H9 (cell line): Measurements from ENCODE around the gene PRDM8. TPM values are rescaled to one million over a fixed set of nuclear protein-coding genes. Genes with fewer than 3 reads are reported as not detected.

ENCODE experiments used
- DNase-seq: peaks from one replicate; pipeline ENCODE4 v3.0.0-alpha.2; 2017
- H2AFZ ChIP-seq: one replicate; pipeline ENCODE4 v1.6.1; 2013; ENCODE audit warnings: mild to moderate bottlenecking, low read length, control low read depth, moderate library complexity
- H2AK5ac ChIP-seq: 2 replicates; pipeline ENCODE4 v1.6.1; 2013; ENCODE audit warnings: low read length, control low read depth, mixed read lengths; ENCODE audit not compliant: insufficient read length
- H2BK120ac ChIP-seq: one replicate; pipeline ENCODE4 v1.6.1; 2013; ENCODE audit warnings: low read depth, mild to moderate bottlenecking, low read length, control low read depth, inconsistent platforms; ENCODE audit not compliant: poor library complexity, severe bottlenecking
- H2BK12ac ChIP-seq: 2 replicates; pipeline ENCODE4 v1.6.1; 2013; ENCODE audit warnings: low read length, control low read depth, mixed read lengths, low read depth; ENCODE audit not compliant: insufficient read length
- H2BK15ac ChIP-seq: 2 replicates; pipeline ENCODE4 v1.6.1; 2013; ENCODE audit warnings: low read depth, low read length, control low read depth
- H2BK20ac ChIP-seq: one replicate; pipeline ENCODE4 v1.6.1; 2013; ENCODE audit warnings: low read depth, mild to moderate bottlenecking, low read length, control low read depth, inconsistent platforms; ENCODE audit not compliant: poor library complexity, severe bottlenecking
- H2BK5ac ChIP-seq: 2 replicates; pipeline ENCODE4 v1.6.1; 2013; ENCODE audit warnings: low read length, control low read depth, mixed read lengths; ENCODE audit not compliant: insufficient read length
- H3K14ac ChIP-seq: 2 replicates; pipeline ENCODE4 v1.6.1; 2013; ENCODE audit warnings: low read length, control low read depth; ENCODE audit not compliant: insufficient read depth
- H3K18ac ChIP-seq: 2 replicates; pipeline ENCODE4 v1.6.1; 2013; ENCODE audit warnings: low read depth, mild to moderate bottlenecking, mixed read lengths, low read length, control low read depth; ENCODE audit not compliant: insufficient read length
- H3K23ac ChIP-seq: 2 replicates; pipeline ENCODE4 v1.6.1; 2013; ENCODE audit warnings: low read length, control low read depth, mixed read lengths, low read depth; ENCODE audit not compliant: insufficient read length
- H3K23me2 ChIP-seq: 2 replicates; pipeline ENCODE4 v1.6.1; 2013; ENCODE audit warnings: low read depth, mild to moderate bottlenecking, mixed read lengths, low read length, control low read depth; ENCODE audit not compliant: insufficient read length, poor library complexity, severe bottlenecking
- H3K27ac ChIP-seq: 2 replicates; pipeline ENCODE4 v1.5.1; 2013; ENCODE audit warnings: low read length, control low read depth, mixed read lengths, low read depth; ENCODE audit not compliant: insufficient read length
- H3K27me3 ChIP-seq: 2 replicates; pipeline ENCODE4 v1.6.1; 2013; ENCODE audit warnings: low read length, control low read depth, inconsistent platforms; ENCODE audit not compliant: insufficient read depth
- H3K4ac ChIP-seq: 2 replicates; pipeline ENCODE4 v1.6.1; 2013; ENCODE audit warnings: low read depth, mild to moderate bottlenecking, control low read depth, inconsistent platforms, low read length, moderate library complexity
- H3K4me1 ChIP-seq: 2 replicates; pipeline ENCODE4 v1.6.1; 2013; ENCODE audit warnings: low read length, control low read depth, inconsistent platforms; ENCODE audit not compliant: insufficient read depth
- H3K4me2 ChIP-seq: 2 replicates; pipeline ENCODE4 v1.6.1; 2013; ENCODE audit warnings: low read length, control low read depth, mixed read lengths; ENCODE audit not compliant: insufficient read length, insufficient read depth
- H3K56ac ChIP-seq: 2 replicates; pipeline ENCODE4 v1.6.1; 2013; ENCODE audit warnings: low read depth, mild to moderate bottlenecking, mixed read lengths, low read length, control low read depth; ENCODE audit not compliant: insufficient read length
- H3K79me1 ChIP-seq: 2 replicates; pipeline ENCODE4 v1.6.1; 2013; ENCODE audit warnings: low read depth, mild to moderate bottlenecking, moderate library complexity, low read length, control low read depth, inconsistent platforms; ENCODE audit not compliant: insufficient read depth, poor library complexity, severe bottlenecking
- H3K79me2 ChIP-seq: 2 replicates; pipeline ENCODE4 v1.6.1; 2013; ENCODE audit warnings: low read length, control low read depth, inconsistent platforms; ENCODE audit not compliant: insufficient read depth
- H3K9ac ChIP-seq: 2 replicates; pipeline ENCODE4 v1.6.1; 2013; ENCODE audit warnings: low read length, control low read depth, mixed read lengths; ENCODE audit not compliant: insufficient read length; ENCODE audit errors: extremely low read depth
- H3K9me3 ChIP-seq: one replicate; pipeline ENCODE4 v1.6.1; 2013; ENCODE audit warnings: low read depth, low read length, inconsistent platforms; ENCODE audit not compliant: control insufficient read depth
- H3T11ph ChIP-seq: one replicate; pipeline ENCODE4 v1.6.1; 2013; ENCODE audit warnings: mild to moderate bottlenecking, low read length, control low read depth, inconsistent platforms
- H4K20me1 ChIP-seq: one replicate; pipeline ENCODE4 v1.6.1; 2013; ENCODE audit not compliant: control insufficient read depth, insufficient read length, insufficient read depth
- H4K5ac ChIP-seq: 2 replicates; pipeline ENCODE4 v1.6.1; 2013; ENCODE audit warnings: low read depth, mild to moderate bottlenecking, mixed read lengths, low read length, control low read depth; ENCODE audit not compliant: insufficient read length
- H4K8ac ChIP-seq: replicated peaks from 2 replicates; pipeline ENCODE4 v1.6.1; 2013; ENCODE audit warnings: low read length, control low read depth, mixed read lengths, low read depth; ENCODE audit not compliant: insufficient read length
- H4K91ac ChIP-seq: 2 replicates; pipeline ENCODE4 v1.6.1; 2013; ENCODE audit warnings: low read depth, mild to moderate bottlenecking, moderate library complexity, mixed read lengths, low read length, control low read depth; ENCODE audit not compliant: insufficient read length
- H3K27ac Mint-ChIP-seq, 3 experiments: 2 replicates in 2 of 3; 3 replicates in 1 of 3; pipeline ENCODE4 v1.8.0; 2020 to 2021; ENCODE audit warnings: mixed read lengths in 3 of 3, mild to moderate bottlenecking in 1 of 3, moderate library complexity in 1 of 3
- H3K27me3 Mint-ChIP-seq: 2 replicates; pipeline ENCODE4 v1.8.0; 2021; ENCODE audit warnings: low read depth, mild to moderate bottlenecking, moderate library complexity, mixed read lengths
- H3K36me3 Mint-ChIP-seq, 3 experiments: 2 replicates in 2 of 3; 3 replicates in 1 of 3; pipeline ENCODE4 v1.8.0; 2020 to 2021; ENCODE audit warnings: low read depth in 3 of 3, mixed read lengths in 3 of 3; ENCODE audit not compliant: insufficient read depth in 1 of 3
- H3K4me1 Mint-ChIP-seq, 2 experiments: 2 replicates each; pipeline ENCODE4 v1.8.0; 2020; ENCODE audit warnings: mixed read lengths in 2 of 2
- H3K4me3 Mint-ChIP-seq, 2 experiments: 2 replicates in 1 of 2; 3 replicates in 1 of 2; pipeline ENCODE4 v1.8.0; 2020 to 2021; ENCODE audit warnings: mild to moderate bottlenecking in 2 of 2, mixed read lengths in 2 of 2, moderate library complexity in 1 of 2
- H3K9me3 Mint-ChIP-seq, 2 experiments: 2 replicates in 1 of 2; 3 replicates in 1 of 2; pipeline ENCODE4 v1.8.0; 2020; ENCODE audit warnings: mild to moderate bottlenecking in 2 of 2, mixed read lengths in 2 of 2, moderate library complexity in 1 of 2
- CTCF ChIP-seq: fragments of 200-600 bp; sonication (generic); conservative IDR thresholded peaks from 3 replicates; pipeline ENCODE4 v1.8.0; 2021; ENCODE audit warnings: antibody characterized with exemption, mild to moderate bottlenecking
- total RNA-seq: library from RNA; stranded (reverse); gene quantifications from 2 replicates; pipeline ENCODE4 v1.2.1, GENCODE V29; 2021

The PRDM8 gene
- total RNA-seq, 1 experiment from 2014 or later, result not detected

- Histone ChIP-seq H2AK5ac (no peak overlapping the region), H3K9me3 (no peaks in the 10 kb centered on the region), H3T11ph (no peak overlapping the region), H2BK5ac (no peak overlapping the region), H4K20me1 (no peaks in the 10 kb centered on the region), H2AFZ (no peak overlapping the region), H3K27me3 (no peaks in the 10 kb centered on the region), H3K27ac (no peak overlapping the region), H3K56ac (no peak overlapping the region), H3K4me1 (no peaks in the 10 kb centered on the region), H3K18ac (no peak overlapping the region), H3K9ac (no peak overlapping the region), H3K14ac (no peak overlapping the region), H3K4me2 (no peak overlapping the region), H3K23me2 (no peaks in the 10 kb centered on the region), H4K8ac (no peak overlapping the region), H2BK15ac (no peak overlapping the region), H4K5ac (no peak overlapping the region), H3K23ac (no peak overlapping the region), H4K91ac (no peak overlapping the region), H2BK120ac (no peak overlapping the region), H3K79me2 (no peaks in the 10 kb centered on the region), H2BK12ac (no peak overlapping the region), H2BK20ac (no peak overlapping the region), H3K79me1 (no peaks in the 10 kb centered on the region), H3K4ac (no peak overlapping the region)
- Mint-ChIP-seq H3K4me3 (no peak overlapping the region), H3K9me3 (no peaks in the 10 kb centered on the region), H3K27me3 (peaks cover 41% of the 10 kb centered on the region), H3K36me3 (no peaks in the 10 kb centered on the region), H3K4me1 (no peaks in the 10 kb centered on the region), H3K27ac (no peak overlapping the region)
- TF ChIP-seq CTCF, result no peak; the same call in 1 of the 3 replicates
- no peak for DNase-seq
Measured at GRCh38 chr4:80221161-80221560, 23.9 kb downstream of the PRDM8 start.
